NCI-H446 (cell line): ENCODE results near the gene PAN3.

ENCODE experiments used
- DNase-seq, 2 experiments: peaks; one replicate each; lab custom pipeline; 2025; lab: John Stamatoyannopoulos, UW

The PAN3 gene

DNA sequence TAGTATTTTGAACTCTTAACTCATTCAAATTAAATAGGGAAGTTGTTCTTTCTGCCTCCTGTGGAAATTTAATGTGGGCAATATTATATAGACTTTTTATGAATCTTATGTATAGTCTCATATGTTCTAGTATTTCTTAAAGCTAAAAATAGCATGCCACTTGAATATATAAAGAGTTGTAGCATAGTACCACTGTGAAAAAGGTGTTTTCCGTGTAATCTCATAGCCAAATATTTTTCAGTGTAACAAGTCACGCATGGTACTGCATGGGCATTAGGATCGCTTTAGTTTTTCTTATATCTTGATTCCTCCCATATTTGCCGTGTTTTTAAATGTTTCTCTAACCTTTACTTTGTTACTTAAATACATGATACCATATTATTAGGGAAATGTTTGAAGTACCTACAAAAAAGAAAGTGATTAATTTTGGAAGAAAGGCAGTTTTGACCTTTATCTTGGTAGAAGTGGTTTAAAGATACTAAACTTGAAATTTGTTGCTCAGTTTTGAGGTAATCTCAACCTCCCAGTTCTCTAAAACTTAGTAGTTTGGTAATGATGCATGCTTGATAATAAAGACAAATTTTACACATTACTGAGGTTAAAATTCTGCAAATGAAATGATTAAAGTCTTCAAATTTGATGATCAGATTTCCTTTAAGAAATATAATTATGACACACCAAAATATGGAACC is 81.2 kb downstream of the PAN3 start:
- no peak for DNase-seq

DNA sequence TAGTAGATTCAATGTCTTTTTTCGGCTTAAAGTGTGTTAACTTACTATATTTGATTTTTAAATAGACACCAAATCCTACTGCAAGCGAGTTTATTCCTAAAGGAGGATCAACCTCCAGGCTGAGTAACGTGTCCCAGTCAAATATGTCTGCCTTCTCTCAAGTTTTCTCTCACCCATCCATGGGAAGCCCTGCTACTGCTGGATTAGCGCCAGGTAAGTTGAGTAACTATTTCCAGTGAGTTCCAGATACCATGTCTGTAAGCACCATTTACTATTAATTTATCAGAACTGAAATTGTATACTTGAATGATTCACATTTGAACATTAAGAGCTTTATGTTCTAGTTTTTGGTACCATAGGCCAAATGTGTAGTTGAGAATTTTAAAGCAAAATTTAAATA is 81.8 kb downstream of the PAN3 start:
- DNase-seq = no peak

DNA sequence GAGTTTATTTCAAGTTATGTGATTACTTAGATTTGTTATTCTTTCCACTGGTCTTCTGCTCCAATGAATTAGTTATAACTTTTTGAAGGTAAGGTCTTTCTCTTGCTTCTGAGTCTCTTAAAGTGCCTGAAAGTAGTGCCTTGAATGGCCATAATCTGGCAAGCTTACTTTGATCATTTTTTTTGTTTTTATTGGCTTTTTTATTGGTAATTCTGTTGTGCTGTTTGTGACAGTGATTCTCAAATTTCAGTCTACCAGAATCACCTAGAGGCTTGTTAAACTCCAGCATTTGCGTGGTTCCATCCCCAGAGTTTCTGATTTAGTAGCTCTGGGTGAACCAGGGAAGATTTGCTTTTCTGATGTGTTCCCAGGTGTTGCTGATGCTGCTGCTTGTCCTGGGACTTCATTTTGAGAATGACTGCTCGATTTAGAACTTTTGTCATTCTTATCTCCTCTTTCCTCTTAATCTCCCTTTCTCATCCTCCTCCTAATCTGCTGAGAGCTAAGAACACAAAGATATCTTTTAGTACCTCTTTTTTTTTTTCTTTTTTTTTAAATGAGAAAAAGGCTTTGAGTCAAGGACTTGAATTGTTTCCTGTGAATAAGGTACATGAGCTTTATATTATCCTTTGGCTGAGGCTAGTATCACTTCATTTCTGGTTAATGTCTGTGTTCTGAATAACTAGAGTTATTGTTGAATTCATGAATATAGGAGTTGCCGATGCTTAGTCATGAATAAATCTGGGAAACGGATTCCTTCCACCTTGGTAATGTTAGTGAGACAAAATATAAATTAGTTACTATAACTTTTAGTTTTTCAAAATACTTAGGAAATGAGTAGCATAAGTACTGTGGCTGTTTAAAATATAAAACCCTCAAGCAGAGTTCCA is 91.4 kb downstream of the PAN3 start:
- no peak for DNase-seq

DNA sequence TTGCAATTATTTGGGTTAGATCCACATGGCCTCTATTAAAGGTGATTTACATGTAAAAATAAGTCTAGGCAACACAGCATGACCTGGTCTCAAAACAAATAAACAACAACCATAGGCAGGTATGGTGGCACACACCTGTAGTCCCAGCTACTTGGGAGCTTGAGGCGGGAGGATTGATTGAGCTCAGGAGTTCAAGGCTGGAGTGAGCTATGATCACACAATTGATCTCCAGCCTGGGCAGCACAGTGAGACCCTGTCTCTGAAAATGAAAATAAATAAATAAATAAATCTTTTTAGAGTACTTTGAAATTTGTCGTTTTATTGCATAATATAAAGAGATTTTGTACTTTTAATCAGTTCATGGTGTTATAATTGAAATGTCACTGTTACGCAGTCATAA is 93.3 kb downstream of the PAN3 start:
- no peak for DNase-seq

DNA sequence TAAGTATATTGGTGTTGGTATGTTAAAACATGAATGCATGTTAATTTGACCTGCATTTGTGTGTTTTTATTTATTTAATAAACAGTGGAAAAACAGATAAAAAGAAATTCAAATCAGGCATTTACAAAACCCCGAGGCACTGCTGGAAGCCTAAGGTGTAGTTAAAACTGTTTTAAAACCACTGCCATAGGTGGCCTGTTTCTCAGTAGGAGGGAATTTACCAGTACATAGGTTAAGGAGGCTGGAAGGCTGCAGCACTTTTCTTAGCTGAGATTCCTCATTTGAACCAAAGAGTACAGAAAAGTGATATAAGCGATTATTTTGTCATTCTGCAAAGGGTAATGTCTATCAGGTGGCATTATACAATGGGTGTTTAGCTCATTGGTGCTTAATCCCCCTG is 99.6 kb downstream of the PAN3 start:
- DNase-seq = no peak

DNA sequence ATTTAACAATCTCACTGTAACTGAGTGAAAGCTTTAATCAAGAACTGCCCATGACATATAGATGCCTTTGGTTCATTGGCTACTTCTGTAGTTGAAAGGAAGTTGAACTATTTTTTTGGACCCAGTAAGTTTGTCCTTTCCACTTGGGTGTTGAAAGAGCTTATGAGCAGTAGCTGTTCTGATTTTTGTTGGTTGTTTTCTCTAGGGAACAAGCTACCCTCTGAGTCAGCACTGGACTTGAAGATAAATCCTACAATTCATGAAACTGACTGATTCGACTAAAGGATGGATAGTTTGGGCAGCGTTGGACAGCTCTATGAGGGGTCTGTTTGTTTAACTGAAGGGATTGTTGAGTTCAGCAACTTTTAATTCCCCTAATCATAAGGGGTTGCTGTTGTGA is 101.0 kb downstream of the PAN3 start:
- no peak for DNase-seq

DNA sequence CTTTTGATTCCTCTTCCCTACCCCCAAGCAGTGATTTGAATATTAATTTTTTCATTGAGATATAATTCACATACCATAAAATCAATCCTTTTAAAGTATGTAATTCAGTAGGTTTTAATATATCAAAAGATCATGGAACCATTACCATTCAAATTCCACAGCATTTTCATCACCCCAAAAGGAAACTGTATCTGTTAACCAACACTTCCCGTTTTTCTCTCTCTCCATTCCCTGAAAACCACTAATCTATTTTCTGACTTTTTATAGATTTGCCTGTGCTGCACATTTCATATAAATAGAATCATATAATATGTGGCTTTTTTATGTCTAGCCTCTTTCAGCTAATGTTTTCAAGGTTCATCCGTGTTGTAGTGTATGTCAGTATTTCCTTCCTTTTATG is 107.1 kb downstream of the PAN3 start:
- no peak for DNase-seq

DNA sequence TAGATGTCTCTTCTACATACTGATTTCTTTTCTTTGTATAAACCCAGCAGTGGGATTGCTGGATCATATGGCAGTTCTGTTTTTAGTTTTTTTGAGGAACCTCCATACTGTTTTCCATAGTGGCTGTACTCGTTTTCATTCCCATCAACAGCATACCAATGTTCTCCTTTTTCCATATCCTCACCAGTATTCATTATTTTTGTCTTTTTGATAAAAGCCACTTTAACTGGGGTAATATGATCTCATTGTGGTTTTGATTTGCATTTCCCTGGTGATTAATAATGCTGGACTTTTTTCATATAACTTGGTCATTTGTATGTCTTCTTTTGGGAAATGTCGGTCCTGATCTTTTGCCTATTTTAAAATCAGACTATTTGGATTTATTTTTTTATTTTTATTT is 108.5 kb downstream of the PAN3 start:
- DNase-seq = no peak

DNA sequence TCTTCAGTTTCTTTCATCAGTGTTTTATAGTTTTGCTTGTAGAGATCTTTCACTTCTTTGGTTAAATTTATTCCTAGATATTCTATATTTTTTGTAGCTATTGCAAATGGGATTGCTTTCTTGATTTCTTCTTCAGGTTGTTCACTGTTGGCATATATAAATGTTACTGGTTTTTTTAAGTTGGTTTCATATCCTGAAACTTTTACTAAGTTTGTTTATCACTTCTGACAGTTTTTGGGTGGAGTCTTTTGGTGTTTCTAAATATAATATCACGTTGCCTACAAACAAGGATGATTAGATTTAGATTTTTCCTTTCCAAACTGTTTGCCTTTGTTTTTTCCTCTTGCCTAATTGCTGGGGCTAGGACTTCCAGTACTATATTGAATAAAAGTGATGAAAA is 109.7 kb downstream of the PAN3 start:
- no peak for DNase-seq

DNA sequence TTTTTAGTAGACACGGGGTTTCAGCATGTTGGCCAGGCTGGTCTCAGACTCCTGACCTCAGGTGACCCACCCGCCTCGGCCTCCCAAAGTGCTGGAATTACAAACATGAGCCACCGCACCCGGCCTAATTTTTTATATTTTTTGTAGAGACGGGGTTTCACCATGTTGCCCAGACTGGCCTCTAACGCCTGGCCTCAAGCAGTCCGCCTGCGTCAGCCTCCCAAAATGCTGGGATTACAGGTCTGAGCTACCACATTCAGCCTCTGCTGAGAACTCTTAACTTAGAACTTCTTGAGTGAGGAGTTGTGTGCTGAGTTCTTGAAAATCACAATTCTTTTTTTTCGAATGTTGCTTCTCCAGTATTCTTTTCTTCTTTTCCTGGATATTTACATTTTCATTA is 112.2 kb downstream of the PAN3 start:
- no peak for DNase-seq

DNA sequence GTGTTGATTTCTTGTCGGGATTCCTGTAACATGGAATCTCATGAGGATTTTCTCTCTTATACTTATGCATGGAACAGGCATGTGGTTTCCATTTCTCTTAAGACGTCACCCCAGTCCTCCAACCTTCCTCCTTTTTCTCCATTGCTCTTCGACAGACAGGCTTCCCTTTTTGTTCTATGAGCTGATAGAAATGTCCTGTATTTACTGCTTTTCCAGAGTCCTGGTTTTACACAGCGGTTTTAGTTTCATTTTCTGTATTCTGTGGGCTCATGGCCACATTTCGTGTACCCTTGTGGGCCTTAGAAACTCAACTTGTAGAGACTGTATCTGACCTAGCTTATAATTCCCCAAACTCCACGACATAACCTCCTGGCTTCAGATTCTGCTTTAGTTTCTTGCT is 113.1 kb downstream of the PAN3 start:
- DNase-seq = no peak

DNA sequence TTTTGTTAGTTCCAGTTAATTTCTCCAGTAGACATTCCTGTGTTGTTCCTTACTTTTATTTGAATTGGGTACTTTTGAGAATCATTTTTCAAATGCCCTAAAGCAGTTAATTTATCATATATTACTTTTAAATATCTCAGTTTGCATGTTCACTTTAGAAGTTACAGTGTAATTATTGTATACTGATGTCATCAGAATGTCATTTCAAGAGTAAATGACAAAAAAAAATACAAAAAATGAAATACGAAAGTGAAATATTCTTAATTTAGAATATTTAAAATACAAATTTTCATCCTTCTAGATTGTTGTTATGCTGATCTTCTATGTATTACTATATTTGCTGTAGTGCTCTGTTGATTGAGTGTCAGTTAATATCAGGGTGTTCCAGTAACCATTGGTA is 114.2 kb downstream of the PAN3 start:
- DNase-seq = no peak

DNA sequence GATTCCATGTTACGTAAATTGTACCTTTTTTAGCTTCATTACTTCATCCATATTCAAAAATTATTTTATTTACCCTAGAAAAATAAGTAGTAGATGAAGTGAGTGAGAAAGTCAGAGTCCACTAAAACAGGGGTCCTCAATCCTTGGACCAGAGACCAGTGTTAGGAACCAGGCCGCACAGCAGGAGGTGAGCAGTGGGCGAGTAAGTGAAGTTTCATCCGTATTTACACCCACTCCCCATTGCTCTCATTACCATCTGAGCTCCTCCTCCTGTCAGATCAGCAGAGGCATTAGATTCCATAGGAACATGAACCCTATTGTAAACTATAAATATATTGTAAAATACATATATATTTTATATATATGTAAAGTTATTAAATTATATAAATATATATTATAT is 119.0 kb downstream of the PAN3 start:
- no peak for DNase-seq

DNA sequence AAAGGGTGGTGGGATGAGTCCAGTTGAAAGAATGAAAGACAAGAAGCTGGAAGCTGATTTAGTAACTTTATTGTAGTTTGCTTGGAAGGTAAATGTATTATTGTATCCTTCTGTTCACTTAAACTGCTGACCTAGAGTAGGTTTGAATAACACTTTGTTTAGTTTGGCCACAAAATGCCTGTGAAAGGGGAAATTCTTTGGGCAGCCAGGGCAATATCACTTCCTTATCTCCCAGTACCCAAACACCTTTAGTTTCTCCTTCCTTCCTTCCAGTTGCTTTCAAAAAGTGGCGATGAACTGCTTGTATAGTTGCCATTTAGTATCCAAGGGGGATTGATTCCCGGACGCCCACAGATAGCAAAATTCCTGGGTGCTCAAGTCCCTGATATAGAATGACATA is 120.1 kb downstream of the PAN3 start:
- no peak for DNase-seq

DNA sequence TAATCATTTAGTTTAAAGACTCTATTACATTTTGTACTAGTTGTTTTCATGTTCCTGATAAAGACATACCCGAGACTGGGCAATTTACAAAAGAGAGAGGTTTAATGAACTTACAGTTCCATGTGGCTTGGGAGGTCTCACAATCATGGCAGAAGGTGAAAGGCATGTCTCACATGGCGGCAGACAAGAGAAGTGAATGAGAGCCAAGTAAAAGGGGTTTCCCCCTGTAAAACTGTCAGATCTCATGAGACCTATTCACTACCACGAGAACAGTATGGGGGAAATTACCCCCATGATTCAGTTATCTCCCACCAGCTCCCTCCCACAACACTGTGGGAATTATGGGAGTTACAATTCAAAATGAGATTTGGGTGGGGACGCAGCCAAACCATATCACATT is 129.2 kb downstream of the PAN3 start:
- no peak for DNase-seq

DNA sequence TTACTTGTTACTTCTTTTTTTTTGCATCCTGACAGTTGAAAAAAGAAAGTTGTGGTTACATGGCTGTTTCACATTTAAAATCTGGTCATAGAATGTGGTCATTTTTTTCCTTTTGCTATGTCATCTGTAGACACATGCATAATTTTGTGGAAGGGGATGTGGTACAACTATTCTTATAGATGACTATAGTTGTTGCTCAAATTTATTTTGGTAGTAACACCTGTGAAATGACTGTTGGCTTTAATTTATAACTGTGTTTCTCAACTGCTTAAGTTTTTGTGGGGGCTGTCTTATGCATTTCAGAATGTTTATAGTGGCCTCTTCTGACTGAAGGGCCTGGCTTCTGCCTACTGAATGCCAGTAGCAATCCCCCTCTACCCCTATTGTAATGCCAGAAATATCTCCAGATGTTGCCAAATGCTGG is 130.5 kb downstream of the PAN3 start:
- no peak for DNase-seq

DNA sequence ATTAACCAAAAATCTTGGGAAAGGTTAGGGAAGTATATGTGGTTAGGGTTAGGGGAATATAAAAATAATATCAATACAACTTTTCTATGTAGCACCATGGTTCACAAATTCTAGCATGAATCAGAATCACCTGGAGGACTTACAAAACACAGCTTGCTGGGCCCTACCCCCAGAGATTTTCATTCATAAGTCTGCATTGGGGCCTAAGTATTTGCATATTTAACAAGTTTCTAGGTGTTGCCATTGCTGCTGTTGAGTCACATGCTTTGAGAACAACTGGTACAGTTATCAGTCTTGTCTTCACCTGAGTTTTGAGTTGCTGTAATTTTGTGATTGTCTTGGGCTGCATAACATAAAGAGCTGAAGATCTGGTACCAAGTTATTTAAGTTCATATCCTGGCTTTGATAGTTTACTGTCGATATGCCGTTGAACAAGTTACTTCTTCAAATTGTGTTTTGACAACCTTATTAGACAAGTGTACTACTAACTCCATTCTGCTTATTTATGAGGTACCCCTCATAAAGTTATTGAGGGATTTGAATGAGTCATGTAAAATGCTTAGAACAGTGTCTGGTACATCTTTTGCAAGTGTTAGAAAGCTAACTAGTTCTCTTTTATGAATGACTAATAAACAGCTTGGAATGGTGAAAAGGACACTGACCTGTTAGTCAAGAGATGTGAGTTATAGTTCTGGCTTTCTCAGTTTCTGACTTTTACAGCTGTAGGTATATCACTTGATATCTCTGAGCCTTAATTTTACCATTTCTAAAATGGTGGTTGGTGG is 132.9 kb downstream of the PAN3 start:
- DNase-seq = no peak

DNA sequence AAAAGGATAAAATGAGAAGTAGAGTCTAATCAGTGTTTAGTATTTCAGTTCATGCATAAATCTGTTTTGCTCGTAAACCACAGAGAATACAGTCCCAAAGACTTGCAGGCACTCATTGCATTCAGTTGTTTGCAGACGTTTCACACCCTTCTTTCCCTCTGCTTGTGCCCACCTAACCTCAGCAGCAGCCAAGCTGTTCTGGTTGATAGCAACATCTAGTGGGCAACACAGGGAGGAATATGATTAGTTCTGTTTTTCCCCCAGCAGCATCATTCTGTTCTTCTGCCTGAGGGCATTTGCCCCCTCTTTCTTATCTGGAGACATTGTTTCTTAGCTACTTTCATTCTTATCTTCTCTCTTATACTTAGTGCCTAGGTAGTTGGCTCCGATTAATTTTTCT is 135.6 kb downstream of the PAN3 start:
- no peak for DNase-seq

DNA sequence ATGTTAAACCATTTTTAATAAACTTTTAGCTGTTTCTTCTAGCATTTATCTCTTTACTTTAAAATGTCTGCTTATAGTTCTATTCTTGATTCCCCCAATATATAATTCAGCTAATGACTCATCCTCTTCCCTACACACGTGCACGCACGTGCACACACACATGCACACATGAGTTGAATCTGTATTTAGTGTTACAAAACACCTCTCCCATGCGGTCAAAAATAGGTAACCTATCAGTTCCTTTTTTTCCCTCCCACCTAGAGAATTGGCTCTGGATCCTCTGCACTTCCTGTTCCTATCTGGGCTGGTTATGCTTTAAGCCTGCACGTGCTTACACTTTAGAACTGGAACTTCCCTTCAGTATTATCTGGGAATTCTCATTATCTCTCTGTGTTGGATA is 144.1 kb downstream of the PAN3 start:
- no peak for DNase-seq

DNA sequence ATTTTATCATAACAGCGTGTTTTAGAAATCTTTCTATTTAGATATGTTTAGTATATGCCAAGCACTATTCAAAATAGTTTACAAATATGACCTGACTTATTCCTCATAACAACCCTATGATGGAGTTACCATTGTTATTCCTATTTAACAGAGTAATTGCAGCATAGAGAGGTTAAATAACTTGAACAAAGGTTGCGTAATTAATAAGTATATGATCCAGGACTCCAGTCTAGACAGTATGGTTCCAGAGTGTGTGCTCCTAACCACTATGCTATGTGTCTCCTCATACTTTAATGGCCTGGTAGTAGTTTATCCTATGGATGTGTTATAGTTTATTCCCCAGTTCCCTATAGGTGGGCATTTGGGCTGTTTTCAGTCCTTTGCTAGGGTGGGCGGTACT is 145.3 kb downstream of the PAN3 start:
- DNase-seq = no peak

DNA sequence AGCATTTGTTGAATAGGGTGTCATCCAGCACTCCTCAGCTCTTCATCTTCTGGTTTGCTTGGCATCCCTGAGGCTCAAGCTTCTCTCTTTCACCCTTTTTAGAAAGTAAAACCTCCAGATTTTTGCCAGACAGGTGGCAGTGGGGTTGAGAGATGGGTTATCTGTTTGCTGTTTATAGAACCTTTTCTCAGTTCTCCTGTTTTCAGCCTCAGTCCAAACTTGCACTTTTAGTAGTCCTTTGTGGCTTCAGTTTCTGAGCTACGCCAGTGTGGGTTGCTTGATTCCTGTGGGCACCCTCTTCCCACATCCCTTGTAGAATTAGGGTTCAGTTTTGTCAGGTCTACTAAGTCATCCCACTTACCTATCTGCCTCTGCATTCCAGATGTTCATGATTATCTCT is 147.9 kb downstream of the PAN3 start:
- DNase-seq = no peak

DNA sequence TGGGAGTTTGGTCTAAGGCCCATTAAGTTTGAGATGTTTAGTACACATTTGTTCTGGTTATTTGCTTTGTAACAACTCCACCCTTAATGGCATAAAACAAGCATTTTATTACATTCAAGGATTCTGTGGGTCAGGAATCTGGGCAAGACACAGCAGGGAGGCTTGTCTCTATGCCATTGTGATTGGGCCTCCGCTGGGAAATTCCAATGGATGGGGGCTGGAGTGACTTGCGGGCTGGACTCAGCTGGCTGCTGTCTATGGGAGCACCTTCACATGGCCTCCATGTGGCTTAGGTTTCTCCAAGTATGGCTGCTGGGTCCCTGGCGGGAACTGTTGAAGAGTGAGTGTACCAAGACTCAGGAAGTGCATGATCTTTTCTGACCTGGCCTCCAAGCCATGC is 159.0 kb downstream of the PAN3 start:
- DNase-seq = no peak

DNA sequence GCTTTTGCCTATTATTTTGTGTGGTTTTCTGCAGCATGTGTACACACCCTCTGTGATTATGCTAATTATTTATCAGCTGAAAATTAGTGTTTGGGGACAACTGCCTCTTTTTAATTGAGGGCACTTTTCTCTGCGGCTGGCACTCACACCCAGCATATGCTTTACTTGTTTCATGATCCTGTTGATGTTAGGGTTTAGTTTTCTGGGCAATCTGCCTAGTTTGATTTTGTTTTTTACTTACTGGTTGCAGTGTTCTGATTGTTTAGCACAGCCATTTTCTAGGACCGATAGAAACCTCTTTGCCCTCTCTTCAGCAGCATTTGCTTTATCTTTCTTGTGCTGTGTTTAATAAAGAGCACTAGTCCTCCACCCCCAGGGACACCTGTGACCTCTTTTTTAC is 161.6 kb downstream of the PAN3 start:
- no peak for DNase-seq
